Breast epithelium (tissue), 3 donors: Measurements from ENCODE around the gene AOPEP.

Experiments
- CTCF ChIP-seq, 3 donors: fragments of 450-650 bp; IDR thresholded peaks; one replicate each; pipeline ENCODE4 v1.5.1; 2016 to 2017; ENCODE audit warnings: antibody characterized with exemption in 3 of 3, mild to moderate bottlenecking in 3 of 3, moderate library complexity in 3 of 3
- POLR2A ChIP-seq: fragments of 450-650 bp; IDR thresholded peaks from one replicate; pipeline ENCODE4 v1.6.1; 2016; ENCODE audit warnings: antibody characterized with exemption, mild to moderate bottlenecking, moderate library complexity
- POLR2AphosphoS5 ChIP-seq, 3 donors: sonication (generic); formaldehyde crosslinking; IDR thresholded peaks; one replicate each; pipeline ENCODE4 v1.6.1; 2017; ENCODE audit warnings: antibody characterized with exemption in 3 of 3

GRCh38 chr9:94833802-94834201 lies 107.3 kb downstream of the AOPEP start:
- TF ChIP-seq CTCF (IDR thresholded peaks at IDR 0.05) (no peak), POLR2A (no peak), POLR2AphosphoS5 (IDR thresholded peaks at IDR 0.05) (no peak)
